Right lobe of liver (tissue), 4 donors: ENCODE measurements around the gene RORB.

Experiments used
- CTCF ChIP-seq, 4 donors: fragments of 200-600 bp in 3 of 4; fragments of 450-650 bp in 1 of 4; IDR thresholded peaks; one replicate each; pipeline versions ENCODE4 v1.5.1 to v1.8.0; 2016 to 2022; ENCODE audit warnings: antibody characterized with exemption in 4 of 4, mild to moderate bottlenecking in 2 of 4
- POLR2A ChIP-seq: fragments of 450-650 bp; IDR thresholded peaks from one replicate; pipeline ENCODE4 v1.6.1; 2017; ENCODE audit warnings: antibody characterized with exemption, mild to moderate bottlenecking
- donor health status: DM: no; HTN: no; CAD: no.
- donor health status: DM: no; HTN: no; CAD: no.
- donor health status: DM: no; HTN: yes; CAD: no.

- TF ChIP-seq POLR2A (no peak), CTCF (IDR thresholded peaks at IDR 0.05) (no peak)
Observed at GRCh38 chr9:74589576-74589975, 92.4 kb downstream of the RORB start.
